GM23338 (cell line): Measurements from ENCODE around the gene STAP2. TPM values are rescaled to one million over a fixed set of nuclear protein-coding genes. Genes with fewer than 3 reads are reported as not detected.

Experiments
- ATAC-seq: fragments of 200-7000 bp; cut with Tn5 transposase; 3 replicates; pipeline ENCODE4 v1.9.1; 2020
- DNase-seq: peaks from one replicate; pipeline ENCODE4 v3.0.0-alpha.2; 2015; ENCODE audit warnings: low spot score
- H2AFZ ChIP-seq: fragments of 200-600 bp; sonication (generic); 2 replicates; pipeline ENCODE4 v1.8.0; 2016; ENCODE audit warnings: antibody characterized with exemption, mild to moderate bottlenecking, moderate library complexity
- H3F3A ChIP-seq: fragments of 200-600 bp; sonication (generic); replicated peaks from 2 replicates; pipeline ENCODE4 v1.8.0; 2017; ENCODE audit warnings: antibody characterized with exemption, mixed run types, low read depth
- H3K27ac ChIP-seq: fragments of 200-600 bp; sonication (generic); 2 replicates; pipeline ENCODE4 v1.6.1; 2016; ENCODE audit warnings: low read depth
- H3K27me3 ChIP-seq: fragments of 200-600 bp; sonication (generic); 2 replicates; pipeline ENCODE4 v1.8.0; 2016; ENCODE audit warnings: mild to moderate bottlenecking, mixed run types, moderate library complexity; ENCODE audit not compliant: insufficient read depth
- H3K36me3 ChIP-seq: fragments of 200-600 bp; sonication (generic); 2 replicates; pipeline ENCODE4 v1.8.0; 2016; ENCODE audit warnings: mild to moderate bottlenecking; ENCODE audit not compliant: insufficient read depth
- H3K4me1 ChIP-seq: fragments of 200-600 bp; sonication (generic); 2 replicates; pipeline ENCODE4 v1.8.0; 2016; ENCODE audit warnings: mild to moderate bottlenecking, moderate library complexity; ENCODE audit not compliant: insufficient read depth
- H3K4me2 ChIP-seq: fragments of 200-600 bp; sonication (generic); 2 replicates; pipeline ENCODE4 v1.7.1; 2017; ENCODE audit warnings: mixed run types
- H3K4me3 ChIP-seq: fragments of 200-600 bp; sonication (generic); 2 replicates; pipeline ENCODE4 v1.6.1; 2016; ENCODE audit warnings: mixed run types
- H3K79me2 ChIP-seq: fragments of 200-600 bp; sonication (generic); replicated peaks from 2 replicates; pipeline ENCODE4 v1.8.0; 2017; ENCODE audit warnings: mild to moderate bottlenecking; ENCODE audit not compliant: insufficient read depth
- H3K9me2 ChIP-seq: fragments of 200-600 bp; sonication (generic); 2 replicates; pipeline ENCODE4 v1.8.0; 2017; ENCODE audit not compliant: insufficient read depth
- H4K20me1 ChIP-seq: fragments of 200-600 bp; sonication (generic); replicated peaks from 2 replicates; pipeline ENCODE4 v1.8.0; 2017; ENCODE audit warnings: mild to moderate bottlenecking; ENCODE audit not compliant: insufficient read depth
- H3K27ac Mint-ChIP-seq: 2 replicates; pipeline ENCODE4 v1.8.0; 2020; ENCODE audit warnings: inconsistent platforms, mild to moderate bottlenecking, moderate library complexity, mixed read lengths
- H3K27me3 Mint-ChIP-seq: 3 replicates; pipeline ENCODE4 v1.8.0; 2022; ENCODE audit warnings: low read depth, mild to moderate bottlenecking, moderate library complexity, mixed read lengths, inconsistent platforms; ENCODE audit not compliant: insufficient read depth, poor library complexity
- H3K36me3 Mint-ChIP-seq: 3 replicates; pipeline ENCODE4 v1.8.0; 2021; ENCODE audit warnings: low read depth, mild to moderate bottlenecking, inconsistent platforms, moderate library complexity, mixed read lengths
- H3K4me1 Mint-ChIP-seq: 3 replicates; pipeline ENCODE4 v1.8.0; 2020; ENCODE audit warnings: mild to moderate bottlenecking, inconsistent platforms, mixed read lengths
- H3K4me3 Mint-ChIP-seq: 3 replicates; pipeline ENCODE4 v1.8.0; 2021; ENCODE audit warnings: moderate library complexity, mild to moderate bottlenecking, inconsistent platforms, mixed read lengths
- H3K9me3 Mint-ChIP-seq: 3 replicates; pipeline ENCODE4 v1.8.0; 2020; ENCODE audit warnings: moderate library complexity, mild to moderate bottlenecking, inconsistent platforms, mixed read lengths
- CTCF ChIP-seq, 2 experiments: fragments of 200-600 bp in 1 of 2; sonication (generic) in 1 of 2; conservative IDR thresholded peaks; 2 replicates each; pipeline versions ENCODE4 v1.5.1 to v1.6.1; 2016 to 2017; ENCODE audit warnings: antibody characterized with exemption in 2 of 2, low read depth in 2 of 2, mild to moderate bottlenecking in 2 of 2, moderate library complexity in 1 of 2
- ETS1 ChIP-seq: IDR thresholded peaks from 2 replicates; pipeline ENCODE4 v1.6.1; 2016; ENCODE audit warnings: antibody characterized with exemption
- STAT1 ChIP-seq: IDR thresholded peaks from one replicate; pipeline ENCODE4 v1.6.1; 2016; ENCODE audit warnings: antibody characterized with exemption; ENCODE audit not compliant: unreplicated experiment
- ZNF331 ChIP-seq: fragments of 250-450 bp; sonication (Bioruptor Pico); IDR thresholded peaks from 2 replicates; pipeline ENCODE4 v1.5.0; 2020; ENCODE audit warnings: low read depth, mild to moderate bottlenecking, moderate library complexity
- ZNF462 ChIP-seq: fragments of 250-450 bp; sonication (Bioruptor Pico); IDR thresholded peaks from 2 replicates; pipeline ENCODE4 v1.5.0; 2020; ENCODE audit warnings: mild to moderate bottlenecking, moderate library complexity
- polyA plus RNA-seq: library from polyadenylated mRNA; unstranded; fragments of >200 nt; fragmentation: Nextera tagmentation; extraction: Ambion mirVana; gene quantifications from 2 replicates; pipeline ENCODE4 v1.2.1, GENCODE V29; 2016
- total RNA-seq: library from RNA; depleted of rRNA; stranded (reverse); fragments of >200 nt; shearing (Covaris generic); gene quantifications from 2 replicates; pipeline ENCODE4 v1.2.3, GENCODE V29; 2014

STAP2 gene
- total and polyA plus RNA-seq, 2 experiments from 2014 or later: 15.1 to 20.7 TPM

GRCh38 chr19:4304538-4305256 is 33.9 kb downstream of the STAP2 start, which contains the start of gene FSD1:
Gene FSD1, plus strand, starts transcription at chr19:4304598. Its CDS starts 149 bp downstream, at chr19:4304747.
- H3K27ac Mint-ChIP-seq: no peak within 1 kb of the TSS
- peak within 1 kb of the TSS; percentile 51 for H3K4me3 ChIP-seq

More at GRCh38 chr19:4304538-4305256, 33.9 kb downstream of the STAP2 start, which contains the start of gene FSD1:
- TF ChIP-seq CTCF (conservative IDR thresholded peaks at IDR 0.05; ENCODE audit: low read depth in 2 of 2) (no peak), ZNF462 (CRISPR knock-in tag) (no peak), ETS1 (0 out of 2 replicates have a peak, but pooled peaks have one; percentile 66), STAT1 (no peak), ZNF331 (CRISPR knock-in tag) (no peak)
- peak within 1 kb of the TSS; percentile 69 for H3K4me2 ChIP-seq
- peak within 1 kb of the TSS; percentile 67 for H3K4me3 Mint-ChIP-seq
- H3K27me3 ChIP-seq: no peaks in the 10 kb centered on the region
- DNase-seq: peak; percentile 88
- peak; percentile 95 for ATAC-seq
- peak within 1 kb of the TSS; percentile 76 for H2AFZ ChIP-seq
- no peaks in the 10 kb centered on the region; the same call in 1 of the 2 replicates for H3K4me1 ChIP-seq
- H3K27me3 Mint-ChIP-seq: peaks cover 11% of the 10 kb centered on the region
- H3K79me2 ChIP-seq: no peaks in the 10 kb centered on the region
- 0 out of 2 replicates have a peak, but pooled peaks cover 8% of the 10 kb centered on the region for H3F3A ChIP-seq
- H3K4me1 Mint-ChIP-seq: peaks cover 15% of the 10 kb centered on the region
- H3K36me3 Mint-ChIP-seq: peaks cover 37% of the 10 kb centered on the region
- H3K27ac ChIP-seq: no peak within 1 kb of the TSS
- H4K20me1 ChIP-seq: no peaks in the 10 kb centered on the region
- H3K9me3 Mint-ChIP-seq: no peaks in the 10 kb centered on the region; the same call in 2 of the 3 replicates
- no peaks in the 10 kb centered on the region for H3K9me2 ChIP-seq
- peaks cover 11% of the 10 kb centered on the region; the same call in 1 of the 2 replicates for H3K36me3 ChIP-seq
